Neural cell (in vitro differentiated cells): ENCODE results near the gene RMI1. TPM values are rescaled to one million over a fixed set of nuclear protein-coding genes. Genes with fewer than 3 reads are reported as not detected.

Experiments
- H2AFZ ChIP-seq: fragments of 200-600, 300-800 bp; sonication (generic), shearing (Covaris generic); 2 replicates; pipeline ENCODE4 v1.6.0; 2014; ENCODE audit warnings: low read depth, mild to moderate bottlenecking, antibody characterized with exemption, low read length, moderate library complexity
- H3F3A ChIP-seq: fragments of 200-600 bp; shearing (Covaris generic); 2 replicates; pipeline ENCODE4 v1.6.1; 2016; ENCODE audit warnings: mild to moderate bottlenecking, moderate library complexity, mixed read lengths, antibody characterized with exemption, low read length; ENCODE audit not compliant: insufficient read depth, poor library complexity, severe bottlenecking
- H3K27ac ChIP-seq: fragments of 200-600, 300-800 bp; sonication (generic), shearing (Covaris generic); 2 replicates; pipeline ENCODE4 v1.5.1; 2014; ENCODE audit warnings: mild to moderate bottlenecking, low read length, moderate library complexity
- H3K27me3 ChIP-seq: fragments of 300-800, 200-600 bp; sonication (generic), shearing (Covaris generic); 2 replicates; pipeline ENCODE4 v1.6.0; 2014; ENCODE audit warnings: mild to moderate bottlenecking, low read depth, low read length, moderate library complexity; ENCODE audit not compliant: insufficient read depth
- H3K36me3 ChIP-seq: fragments of 300-800, 200-600 bp; sonication (generic), shearing (Covaris generic); 2 replicates; pipeline ENCODE4 v1.5.1; 2014; ENCODE audit warnings: mild to moderate bottlenecking, antibody characterized with exemption, low read length, moderate library complexity; ENCODE audit not compliant: insufficient read depth
- H3K4me2 ChIP-seq: fragments of 300-800, 200-600 bp; sonication (generic), shearing (Covaris generic); 2 replicates; pipeline ENCODE4 v1.6.0; 2014; ENCODE audit warnings: mild to moderate bottlenecking, low read length
- H3K4me3 ChIP-seq: fragments of 300-800, 200-600 bp; sonication (generic), shearing (Covaris generic); 2 replicates; pipeline ENCODE4 v1.5.1; 2014; ENCODE audit warnings: mild to moderate bottlenecking, low read length, moderate library complexity
- H3K79me2 ChIP-seq: fragments of 200-600 bp; shearing (Covaris generic); replicated peaks from 2 replicates; pipeline ENCODE4 v1.6.0; 2014; ENCODE audit warnings: mild to moderate bottlenecking, low read length, moderate library complexity; ENCODE audit not compliant: insufficient read depth
- H3K9ac ChIP-seq: fragments of 300-800, 200-600 bp; sonication (generic), shearing (Covaris generic); 2 replicates; pipeline ENCODE4 v1.6.1; 2016; ENCODE audit warnings: mild to moderate bottlenecking, low read length, mixed read lengths
- H3K9me2 ChIP-seq: fragments of 200-600 bp; shearing (Covaris generic); 2 replicates; pipeline ENCODE4 v1.6.1; 2016; ENCODE audit warnings: mild to moderate bottlenecking, low read length, mixed read lengths; ENCODE audit not compliant: insufficient read depth
- H3K9me3 ChIP-seq: fragments of 200-600, 300-800 bp; sonication (generic), shearing (Covaris generic); 2 replicates; pipeline ENCODE4 v1.6.1; 2016; ENCODE audit warnings: mild to moderate bottlenecking, mixed run types, low read length, moderate library complexity, mixed read lengths
- H4K20me1 ChIP-seq: fragments of 200-600 bp; shearing (Covaris generic); 2 replicates; pipeline ENCODE4 v1.6.1; 2016; ENCODE audit warnings: mild to moderate bottlenecking, mixed run types; ENCODE audit not compliant: insufficient read depth
- CTCF ChIP-seq: fragments of 450-650 bp; IDR thresholded peaks from 2 replicates; pipeline ENCODE4 v1.5.1; 2014; ENCODE audit warnings: antibody characterized with exemption, mild to moderate bottlenecking, moderate library complexity; ENCODE audit not compliant: poor library complexity, severe bottlenecking
- EP300 ChIP-seq: fragments of 450-650 bp; conservative IDR thresholded peaks from 2 replicates; pipeline ENCODE4 v1.6.1; 2014; ENCODE audit warnings: antibody characterized with exemption, mild to moderate bottlenecking, moderate library complexity; ENCODE audit not compliant: poor library complexity, severe bottlenecking
- EZH2 ChIP-seq: fragments of 200-600, 300-800 bp; shearing (Covaris generic), sonication (generic); IDR thresholded peaks from 2 replicates; pipeline ENCODE4 v1.6.1; 2014; ENCODE audit warnings: antibody characterized with exemption, low read length, borderline replicate concordance, mild to moderate bottlenecking; ENCODE audit not compliant: insufficient read depth, poor library complexity, severe bottlenecking
- MXI1 ChIP-seq: fragments of 450-650 bp; conservative IDR thresholded peaks from 2 replicates; pipeline ENCODE4 v1.6.1; 2014; ENCODE audit warnings: antibody characterized with exemption, mild to moderate bottlenecking; ENCODE audit not compliant: poor library complexity, severe bottlenecking
- POLR2AphosphoS5 ChIP-seq: IDR thresholded peaks from 2 replicates; pipeline ENCODE4 v1.6.1; 2012
- RAD21 ChIP-seq: fragments of 450-650 bp; conservative IDR thresholded peaks from 2 replicates; pipeline ENCODE4 v1.6.1; 2014; ENCODE audit warnings: antibody characterized with exemption, mild to moderate bottlenecking, moderate library complexity
- SMC3 ChIP-seq: fragments of 450-650 bp; conservative IDR thresholded peaks from 2 replicates; pipeline ENCODE4 v1.6.1; 2014; ENCODE audit warnings: antibody characterized with exemption, mild to moderate bottlenecking, moderate library complexity; ENCODE audit not compliant: poor library complexity
- TAF1 ChIP-seq: IDR thresholded peaks from 2 replicates; pipeline ENCODE4 v1.6.1; 2012; ENCODE audit warnings: low read depth
- polyA plus RNA-seq: library from polyadenylated mRNA; depleted of rRNA; stranded (reverse); fragments of >200 nt; gene quantifications from 2 replicates; pipeline ENCODE4 v1.2.3, GENCODE V29; 2014
- TF ChIP-seq, protein P1 (sequence below): IDR thresholded peaks from 2 replicates; pipeline ENCODE4 v1.6.1; 2012; ENCODE audit warnings: borderline replicate concordance

The RMI1 gene
- polyA plus RNA-seq, 1 donor from 2014 or later = 13.1 TPM

DNA sequence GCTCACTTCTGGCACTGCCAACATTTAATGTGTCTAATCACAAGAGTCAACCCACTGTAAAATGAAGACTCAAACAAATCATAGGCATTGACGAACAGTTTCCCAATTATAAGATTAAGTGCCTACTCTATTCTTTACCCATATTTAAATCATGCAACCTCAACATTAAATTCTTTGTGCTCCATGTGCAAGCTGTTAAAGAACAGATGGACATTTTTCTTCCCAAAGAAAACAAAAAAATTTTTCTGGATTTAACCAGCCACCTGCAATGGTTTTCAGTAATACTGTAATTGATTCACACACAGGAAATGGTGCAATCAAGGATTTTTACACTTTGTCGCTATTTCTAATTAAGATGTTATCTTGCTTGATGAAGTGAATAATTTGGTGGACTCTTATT lies 4.2 kb upstream of the RMI1 start:
- Histone ChIP-seq H3K27ac (no peak overlapping the region), H3K9me3 (no peaks in the 10 kb centered on the region), H3K27me3 (no peaks in the 10 kb centered on the region), H3K9ac (no peak overlapping the region), H3K4me2 (peak overlapping the region; percentile 32), H4K20me1 (peaks cover 61% of the 10 kb centered on the region), H3K9me2 (no peaks in the 10 kb centered on the region), H3F3A (peaks cover 4% of the 10 kb centered on the region), H3K36me3 (peaks cover 26% of the 10 kb centered on the region), H2AFZ (no peak overlapping the region), H3K79me2 (peaks cover 78% of the 10 kb centered on the region), H3K4me3 (peak overlapping the region; percentile 85)
- TF ChIP-seq, protein P1, sequence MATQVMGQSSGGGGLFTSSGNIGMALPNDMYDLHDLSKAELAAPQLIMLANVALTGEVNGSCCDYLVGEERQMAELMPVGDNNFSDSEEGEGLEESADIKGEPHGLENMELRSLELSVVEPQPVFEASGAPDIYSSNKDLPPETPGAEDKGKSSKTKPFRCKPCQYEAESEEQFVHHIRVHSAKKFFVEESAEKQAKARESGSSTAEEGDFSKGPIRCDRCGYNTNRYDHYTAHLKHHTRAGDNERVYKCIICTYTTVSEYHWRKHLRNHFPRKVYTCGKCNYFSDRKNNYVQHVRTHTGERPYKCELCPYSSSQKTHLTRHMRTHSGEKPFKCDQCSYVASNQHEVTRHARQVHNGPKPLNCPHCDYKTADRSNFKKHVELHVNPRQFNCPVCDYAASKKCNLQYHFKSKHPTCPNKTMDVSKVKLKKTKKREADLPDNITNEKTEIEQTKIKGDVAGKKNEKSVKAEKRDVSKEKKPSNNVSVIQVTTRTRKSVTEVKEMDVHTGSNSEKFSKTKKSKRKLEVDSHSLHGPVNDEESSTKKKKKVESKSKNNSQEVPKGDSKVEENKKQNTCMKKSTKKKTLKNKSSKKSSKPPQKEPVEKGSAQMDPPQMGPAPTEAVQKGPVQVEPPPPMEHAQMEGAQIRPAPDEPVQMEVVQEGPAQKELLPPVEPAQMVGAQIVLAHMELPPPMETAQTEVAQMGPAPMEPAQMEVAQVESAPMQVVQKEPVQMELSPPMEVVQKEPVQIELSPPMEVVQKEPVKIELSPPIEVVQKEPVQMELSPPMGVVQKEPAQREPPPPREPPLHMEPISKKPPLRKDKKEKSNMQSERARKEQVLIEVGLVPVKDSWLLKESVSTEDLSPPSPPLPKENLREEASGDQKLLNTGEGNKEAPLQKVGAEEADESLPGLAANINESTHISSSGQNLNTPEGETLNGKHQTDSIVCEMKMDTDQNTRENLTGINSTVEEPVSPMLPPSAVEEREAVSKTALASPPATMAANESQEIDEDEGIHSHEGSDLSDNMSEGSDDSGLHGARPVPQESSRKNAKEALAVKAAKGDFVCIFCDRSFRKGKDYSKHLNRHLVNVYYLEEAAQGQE = no peak
- no peak for TF ChIP-seq EZH2
- TF ChIP-seq CTCF = no peak
- no peak for TF ChIP-seq TAF1
- TF ChIP-seq RAD21 = no peak
- TF ChIP-seq EP300 = no peak
- no peak for TF ChIP-seq SMC3
- TF ChIP-seq POLR2AphosphoS5 = no peak
- no peak for TF ChIP-seq MXI1

- Histone ChIP-seq H3K9ac (peak overlapping the region; percentile 100), H4K20me1 (peaks cover 57% of the 10 kb centered on the region), H3K4me2 (peak overlapping the region; percentile 71)
These were observed 3.4 kb upstream of the RMI1 start for GRCh38 chr9:83977196-83977595.

More at GRCh38 chr9:83977196-83977595, 3.4 kb upstream of the RMI1 start:
- no peaks in the 10 kb centered on the region for H3K9me2 ChIP-seq
- peaks cover 8% of the 10 kb centered on the region for H3F3A ChIP-seq
- H3K4me3 ChIP-seq = peak overlapping the region; percentile 85
- H3K36me3 ChIP-seq = peaks cover 22% of the 10 kb centered on the region
- H2AFZ ChIP-seq = no peak overlapping the region
- no peaks in the 10 kb centered on the region for H3K27me3 ChIP-seq
- H3K9me3 ChIP-seq = no peaks in the 10 kb centered on the region
- TF ChIP-seq MXI1 = no peak
- no peak for TF ChIP-seq EZH2
- no peak for TF ChIP-seq CTCF
- TF ChIP-seq EP300 = no peak
- TF ChIP-seq POLR2AphosphoS5 = no peak
- no peak for TF ChIP-seq RAD21
- TF ChIP-seq SMC3 = no peak
- no peak for TF ChIP-seq TAF1
- TF ChIP-seq, protein P1 = no peak
- no peak overlapping the region for H3K27ac ChIP-seq
- H3K79me2 ChIP-seq = peaks cover 80% of the 10 kb centered on the region
